Hypothalamus (tissue), 51 donors: ENCODE measurements around the gene C1orf105.

Experiments
- DNase-seq, 51 donors: peaks; one replicate each; lab custom pipeline; 2025; lab: John Stamatoyannopoulos, UW

Gene C1orf105

GRCh38 chr1:172453607-172454006 is 33.1 kb downstream of the C1orf105 start:
- no peak for DNase-seq

- DNase-seq, result no peak
Observed at GRCh38 chr1:172455451-172455850, 35.0 kb downstream of the C1orf105 start.

GRCh38 chr1:172456344-172456769 is 35.9 kb downstream of the C1orf105 start:
- no peak for DNase-seq

DNA sequence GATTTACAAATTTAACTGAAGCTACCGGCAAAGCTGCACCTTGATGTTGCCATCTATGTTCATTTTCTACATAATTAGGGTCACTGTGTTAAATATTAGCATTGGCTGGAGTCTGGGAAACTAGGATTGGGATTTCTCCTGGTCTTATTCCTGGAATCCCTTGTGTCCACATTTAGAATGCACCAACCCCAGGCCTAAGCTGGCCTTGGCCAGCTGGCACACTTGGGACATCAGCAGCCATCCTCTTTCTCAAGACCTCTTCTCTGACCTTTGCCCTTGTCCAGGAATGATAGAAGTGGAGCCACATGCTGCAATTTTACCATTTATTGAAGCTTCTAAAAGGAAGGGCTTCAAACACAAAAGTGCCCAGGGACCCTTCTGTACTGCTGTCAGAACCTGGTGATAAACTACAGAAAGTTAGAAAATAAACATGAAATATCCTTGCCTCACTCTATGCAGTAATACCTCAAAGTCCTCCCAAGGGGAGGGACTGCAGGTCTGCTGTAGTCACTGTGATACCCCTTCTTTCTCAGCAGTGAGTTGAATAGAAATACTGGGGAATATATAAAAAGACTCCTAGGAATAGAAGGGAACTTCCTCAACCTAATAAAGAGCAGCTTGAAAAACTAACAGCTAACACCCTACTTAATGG is 37.1 kb downstream of the C1orf105 start:
- DNase-seq, result no peak

DNA sequence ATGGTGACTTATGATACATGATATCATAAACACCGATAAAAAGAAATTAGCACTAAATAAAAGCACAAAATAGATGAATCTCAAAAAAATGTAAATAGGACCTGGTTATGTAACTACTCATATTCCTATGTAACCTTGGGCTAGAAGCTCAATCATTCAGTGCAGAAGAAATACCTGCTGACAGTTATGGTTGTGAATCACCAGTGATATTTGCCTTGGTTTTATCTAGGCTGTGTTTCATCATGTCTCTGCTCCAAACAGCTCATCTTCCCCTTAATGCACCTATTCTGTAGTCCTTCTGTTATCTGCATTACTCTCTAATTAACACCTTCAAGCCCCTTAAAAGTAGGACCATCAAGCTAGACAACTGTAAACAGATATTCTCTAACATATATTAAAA is 39.7 kb downstream of the C1orf105 start:
- no peak for DNase-seq

DNA sequence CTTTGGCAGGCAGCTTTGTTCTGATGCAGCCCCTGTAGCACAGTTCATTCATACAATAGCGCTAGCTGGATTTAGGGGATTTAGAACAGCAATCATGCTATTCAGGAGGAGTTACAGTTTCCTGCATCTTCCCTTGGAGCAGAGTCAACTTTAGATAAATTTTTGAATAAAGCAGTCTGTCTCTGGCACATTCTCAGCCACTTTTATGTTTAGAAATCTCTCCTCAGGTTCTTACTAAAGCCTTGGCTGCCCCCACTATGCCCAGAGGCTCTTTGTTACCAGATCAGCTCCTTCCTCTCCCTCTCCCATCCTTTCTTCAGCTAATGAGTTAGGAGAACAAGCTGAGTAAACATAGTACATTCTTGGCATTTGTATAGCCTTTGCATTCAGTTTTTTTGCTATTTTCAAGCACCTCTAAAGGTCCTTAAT is 40.4 kb downstream of the C1orf105 start:
- DNase-seq, result no peak

GRCh38 chr1:172465617-172466016 is 45.1 kb downstream of the C1orf105 start:
- no peak for DNase-seq

- DNase-seq, result no peak
Observed at GRCh38 chr1:172466795-172467407, 46.4 kb downstream of the C1orf105 start.

GRCh38 chr1:172467446-172467845 is 47.0 kb downstream of the C1orf105 start:
- no peak for DNase-seq

GRCh38 chr1:172468296-172468695 is 47.8 kb downstream of the C1orf105 start:
- no peak for DNase-seq

GRCh38 chr1:172469717-172470116 is 49.2 kb downstream of the C1orf105 start:
- no peak for DNase-seq

DNA sequence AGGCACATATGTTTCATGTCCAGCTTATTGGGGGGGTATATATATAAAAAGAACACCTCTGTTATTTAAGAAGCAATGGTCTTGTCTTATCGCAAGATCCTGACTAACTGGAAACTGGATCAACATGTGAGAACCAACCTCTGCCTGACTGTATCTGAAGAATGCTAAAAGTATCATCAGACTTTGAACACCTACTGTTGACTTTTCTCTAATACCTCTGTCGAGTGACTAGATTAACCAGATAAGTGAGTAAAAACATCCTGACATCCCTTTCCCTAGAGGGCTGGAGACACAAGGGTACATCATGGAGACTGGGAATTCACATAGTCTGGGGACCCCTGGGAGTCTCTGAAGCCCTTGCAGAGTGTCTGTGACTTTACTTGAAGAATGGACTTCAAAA is 49.7 kb downstream of the C1orf105 start:
- no peak for DNase-seq

DNA sequence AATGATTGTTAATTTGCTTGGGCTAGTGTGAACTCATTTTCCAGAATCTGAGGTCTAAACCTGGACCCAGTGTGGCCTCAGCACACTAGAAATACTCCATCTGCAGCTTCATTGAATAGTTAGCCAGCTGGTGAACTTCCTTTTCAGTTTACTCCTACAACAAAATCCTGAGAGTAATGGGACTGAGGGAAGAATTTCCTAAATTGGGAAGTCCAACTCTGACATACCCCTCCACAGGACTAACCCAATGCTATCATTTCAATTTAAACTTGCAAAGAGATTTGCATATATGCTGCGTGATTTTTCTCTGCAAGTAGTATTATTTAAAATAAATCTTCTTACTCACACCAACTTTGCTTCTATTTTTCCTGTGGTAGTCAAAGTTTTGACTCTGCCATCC is 51.2 kb downstream of the C1orf105 start:
- no peak for DNase-seq

DNA sequence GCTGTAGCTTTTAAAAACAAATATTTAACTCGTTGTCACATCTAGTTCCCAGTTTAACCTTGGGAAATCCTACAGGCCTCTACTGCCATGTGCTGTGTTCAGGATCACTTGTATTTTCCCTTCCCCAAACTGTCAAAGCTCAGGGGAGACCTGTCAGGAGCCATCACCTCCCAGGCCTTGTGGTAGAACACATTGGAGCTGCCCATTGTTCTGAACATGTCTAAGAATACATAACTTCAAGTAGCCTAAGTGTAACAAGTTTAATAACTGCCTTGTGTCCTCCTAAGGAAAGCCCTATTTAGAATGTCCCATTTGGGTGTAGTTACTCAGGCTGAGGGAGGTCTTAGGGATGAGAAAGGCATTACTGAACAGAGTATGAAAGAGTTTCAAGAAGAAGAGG is 52.0 kb downstream of the C1orf105 start:
- DNase-seq, result no peak

DNA sequence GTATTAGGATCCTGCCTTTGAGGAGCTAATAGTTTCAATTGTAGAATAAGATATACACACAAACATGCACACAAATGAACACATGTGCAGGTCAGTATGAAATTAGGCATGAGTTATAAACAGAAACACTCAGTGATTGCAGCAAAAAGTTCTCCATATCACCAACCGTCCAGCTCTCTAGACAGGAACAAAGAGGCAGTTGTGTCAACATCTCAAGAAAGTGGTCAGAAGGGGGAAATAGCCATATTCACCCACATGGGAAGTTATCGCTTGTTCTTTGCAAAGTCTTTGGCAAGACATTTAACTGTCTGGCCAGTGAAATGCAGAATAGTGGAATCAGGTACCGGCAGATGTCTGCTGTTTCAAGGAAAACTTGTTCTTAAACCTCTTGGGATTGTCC is 52.8 kb downstream of the C1orf105 start:
- DNase-seq, result no peak

- DNase-seq, result no peak
Observed at GRCh38 chr1:172473842-172474241, 53.4 kb downstream of the C1orf105 start.

DNA sequence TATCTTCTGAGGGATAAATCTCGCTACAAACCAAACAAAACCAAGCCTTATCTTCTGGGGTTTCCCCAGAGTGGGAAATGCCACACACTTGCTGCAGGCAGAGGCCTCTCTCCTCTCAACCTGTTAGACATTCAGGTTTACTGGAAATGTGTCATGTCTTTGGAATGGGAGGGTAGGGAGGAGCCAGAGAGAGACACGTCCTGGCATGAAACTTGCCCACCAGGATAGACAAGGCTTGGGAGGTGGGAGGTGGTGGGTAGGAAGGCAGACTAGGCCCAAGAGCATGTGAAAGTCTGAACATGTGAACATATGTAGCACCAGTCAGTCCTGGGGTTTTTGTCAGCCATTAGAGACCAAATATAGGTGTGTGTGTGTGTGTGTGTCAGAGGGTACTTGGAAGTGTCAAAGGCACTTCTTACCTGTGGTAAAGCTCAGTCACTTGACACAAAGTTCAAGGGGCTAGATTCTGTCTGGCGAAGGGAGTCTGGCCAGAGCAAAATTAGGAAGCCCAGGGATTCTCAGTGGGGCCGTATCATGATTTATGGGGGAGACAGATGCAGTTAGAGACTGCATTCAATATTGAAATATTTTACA is 55.8 kb downstream of the C1orf105 start:
- DNase-seq, result no peak

GRCh38 chr1:172477216-172477615 is 56.7 kb downstream of the C1orf105 start:
- no peak for DNase-seq

DNA sequence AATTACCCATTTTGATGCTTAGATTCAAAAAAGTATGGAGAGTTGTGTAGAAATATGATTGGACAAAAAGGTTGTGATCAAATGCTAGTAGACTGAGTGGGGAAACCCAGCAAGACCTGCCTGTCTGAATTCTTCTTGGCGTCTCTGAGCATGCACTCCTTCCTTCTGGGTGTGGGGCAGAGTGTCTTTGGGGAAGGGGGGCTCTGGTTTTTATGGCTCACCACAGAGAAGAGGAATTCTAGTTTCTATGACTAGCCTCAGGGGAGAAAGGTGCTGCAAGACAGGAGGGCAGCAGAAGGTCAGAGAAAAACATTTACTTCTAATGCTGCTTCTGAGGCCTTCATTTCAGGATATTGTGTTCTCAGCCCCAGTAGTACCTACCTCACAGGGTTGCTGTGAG is 57.3 kb downstream of the C1orf105 start:
- DNase-seq, result no peak

GRCh38 chr1:172478485-172478884 is 58.0 kb downstream of the C1orf105 start:
- no peak for DNase-seq

- no peak for DNase-seq
Observed at GRCh38 chr1:172480431-172480830, 59.9 kb downstream of the C1orf105 start.

- DNase-seq, result no peak
Observed at GRCh38 chr1:172482044-172482443, 61.6 kb downstream of the C1orf105 start.
